ENCODE measurements around the gene FRS3. TPM values are rescaled to one million over a fixed set of nuclear protein-coding genes. Genes with fewer than 3 reads are reported as not detected.

The FRS3 gene
- total and polyA plus RNA-seq, 2 experiments from 2014 or later: 1.3 to 3.3 TPM

DNA sequence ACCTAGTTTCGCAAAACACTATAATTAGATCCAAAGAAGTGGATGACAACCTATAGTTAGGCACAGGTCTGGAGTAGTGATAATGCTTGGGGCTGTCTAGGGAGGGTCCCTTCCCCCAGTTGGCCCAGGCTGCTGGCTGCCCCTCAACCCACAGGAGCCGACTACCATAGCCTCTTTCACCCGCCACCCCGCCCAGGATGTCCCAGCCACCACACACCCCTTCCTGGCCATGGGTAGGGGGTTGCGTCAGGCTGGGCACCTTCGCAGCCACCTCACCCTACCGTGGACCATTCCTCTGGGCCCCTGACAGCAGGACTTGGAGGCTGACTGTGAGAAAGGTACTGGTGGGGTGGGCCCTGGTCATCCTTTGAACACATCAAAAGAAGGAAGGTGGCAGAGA, 52.8 kb downstream of the FRS3 start:
- no peaks in the 10 kb centered on the region for H3K36me3 ChIP-seq (ENCODE audit: insufficient read depth)
- H3K36me3 Mint-ChIP-seq (ENCODE audit: low read depth): no peaks in the 10 kb centered on the region
- peaks cover 51% of the 10 kb centered on the region for H3K4me1 Mint-ChIP-seq
- no peaks in the 10 kb centered on the region for H3K9me3 Mint-ChIP-seq
- no peaks in the 10 kb centered on the region for H3K9me2 ChIP-seq (ENCODE audit: insufficient read depth)
- H3K79me2 ChIP-seq (replicated peaks; ENCODE audit: insufficient read depth): no peaks in the 10 kb centered on the region
- H3K27ac ChIP-seq (ENCODE audit: low read depth): no peak overlapping the region
- no peak overlapping the region for H3K4me2 ChIP-seq
- peaks cover 2% of the 10 kb centered on the region; the same call in 1 of the 2 replicates for H3K27me3 ChIP-seq (ENCODE audit: insufficient read depth)
- H3K4me1 ChIP-seq (ENCODE audit: insufficient read depth): peaks cover 21% of the 10 kb centered on the region
- no peak overlapping the region for H3K4me3 ChIP-seq
- TF ChIP-seq, protein P1, sequence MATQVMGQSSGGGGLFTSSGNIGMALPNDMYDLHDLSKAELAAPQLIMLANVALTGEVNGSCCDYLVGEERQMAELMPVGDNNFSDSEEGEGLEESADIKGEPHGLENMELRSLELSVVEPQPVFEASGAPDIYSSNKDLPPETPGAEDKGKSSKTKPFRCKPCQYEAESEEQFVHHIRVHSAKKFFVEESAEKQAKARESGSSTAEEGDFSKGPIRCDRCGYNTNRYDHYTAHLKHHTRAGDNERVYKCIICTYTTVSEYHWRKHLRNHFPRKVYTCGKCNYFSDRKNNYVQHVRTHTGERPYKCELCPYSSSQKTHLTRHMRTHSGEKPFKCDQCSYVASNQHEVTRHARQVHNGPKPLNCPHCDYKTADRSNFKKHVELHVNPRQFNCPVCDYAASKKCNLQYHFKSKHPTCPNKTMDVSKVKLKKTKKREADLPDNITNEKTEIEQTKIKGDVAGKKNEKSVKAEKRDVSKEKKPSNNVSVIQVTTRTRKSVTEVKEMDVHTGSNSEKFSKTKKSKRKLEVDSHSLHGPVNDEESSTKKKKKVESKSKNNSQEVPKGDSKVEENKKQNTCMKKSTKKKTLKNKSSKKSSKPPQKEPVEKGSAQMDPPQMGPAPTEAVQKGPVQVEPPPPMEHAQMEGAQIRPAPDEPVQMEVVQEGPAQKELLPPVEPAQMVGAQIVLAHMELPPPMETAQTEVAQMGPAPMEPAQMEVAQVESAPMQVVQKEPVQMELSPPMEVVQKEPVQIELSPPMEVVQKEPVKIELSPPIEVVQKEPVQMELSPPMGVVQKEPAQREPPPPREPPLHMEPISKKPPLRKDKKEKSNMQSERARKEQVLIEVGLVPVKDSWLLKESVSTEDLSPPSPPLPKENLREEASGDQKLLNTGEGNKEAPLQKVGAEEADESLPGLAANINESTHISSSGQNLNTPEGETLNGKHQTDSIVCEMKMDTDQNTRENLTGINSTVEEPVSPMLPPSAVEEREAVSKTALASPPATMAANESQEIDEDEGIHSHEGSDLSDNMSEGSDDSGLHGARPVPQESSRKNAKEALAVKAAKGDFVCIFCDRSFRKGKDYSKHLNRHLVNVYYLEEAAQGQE (IDR thresholded peaks at IDR 0.05; ENCODE audit: unreplicated experiment): no peak
- TF ChIP-seq EZH2phosphoT487 (IDR thresholded peaks at IDR 0.05; ENCODE audit: unreplicated experiment) (no peak), EZH2 (IDR thresholded peaks at IDR 0.05; ENCODE audit: low read depth, unreplicated experiment) (no peak), NANOG (IDR thresholded peaks at IDR 0.05; ENCODE audit: borderline replicate concordance) (no peak), POLR2AphosphoS5 (IDR thresholded peaks at IDR 0.05; ENCODE audit: low read depth) (no peak), CREB1 (CRISPR knock-in tag; IDR thresholded peaks at IDR 0.05; ENCODE audit: low read depth) (no peak), JUNB (IDR thresholded peaks at IDR 0.05; ENCODE audit: unreplicated experiment) (no peak), STAT1 (IDR thresholded peaks at IDR 0.05; ENCODE audit: unreplicated experiment) (no peak), ZNF114 (CRISPR knock-in tag; IDR thresholded peaks at IDR 0.05) (no peak), ZNF331 (CRISPR knock-in tag; IDR thresholded peaks at IDR 0.05; ENCODE audit: low read depth) (no peak)
- TF ChIP-seq, protein P2, sequence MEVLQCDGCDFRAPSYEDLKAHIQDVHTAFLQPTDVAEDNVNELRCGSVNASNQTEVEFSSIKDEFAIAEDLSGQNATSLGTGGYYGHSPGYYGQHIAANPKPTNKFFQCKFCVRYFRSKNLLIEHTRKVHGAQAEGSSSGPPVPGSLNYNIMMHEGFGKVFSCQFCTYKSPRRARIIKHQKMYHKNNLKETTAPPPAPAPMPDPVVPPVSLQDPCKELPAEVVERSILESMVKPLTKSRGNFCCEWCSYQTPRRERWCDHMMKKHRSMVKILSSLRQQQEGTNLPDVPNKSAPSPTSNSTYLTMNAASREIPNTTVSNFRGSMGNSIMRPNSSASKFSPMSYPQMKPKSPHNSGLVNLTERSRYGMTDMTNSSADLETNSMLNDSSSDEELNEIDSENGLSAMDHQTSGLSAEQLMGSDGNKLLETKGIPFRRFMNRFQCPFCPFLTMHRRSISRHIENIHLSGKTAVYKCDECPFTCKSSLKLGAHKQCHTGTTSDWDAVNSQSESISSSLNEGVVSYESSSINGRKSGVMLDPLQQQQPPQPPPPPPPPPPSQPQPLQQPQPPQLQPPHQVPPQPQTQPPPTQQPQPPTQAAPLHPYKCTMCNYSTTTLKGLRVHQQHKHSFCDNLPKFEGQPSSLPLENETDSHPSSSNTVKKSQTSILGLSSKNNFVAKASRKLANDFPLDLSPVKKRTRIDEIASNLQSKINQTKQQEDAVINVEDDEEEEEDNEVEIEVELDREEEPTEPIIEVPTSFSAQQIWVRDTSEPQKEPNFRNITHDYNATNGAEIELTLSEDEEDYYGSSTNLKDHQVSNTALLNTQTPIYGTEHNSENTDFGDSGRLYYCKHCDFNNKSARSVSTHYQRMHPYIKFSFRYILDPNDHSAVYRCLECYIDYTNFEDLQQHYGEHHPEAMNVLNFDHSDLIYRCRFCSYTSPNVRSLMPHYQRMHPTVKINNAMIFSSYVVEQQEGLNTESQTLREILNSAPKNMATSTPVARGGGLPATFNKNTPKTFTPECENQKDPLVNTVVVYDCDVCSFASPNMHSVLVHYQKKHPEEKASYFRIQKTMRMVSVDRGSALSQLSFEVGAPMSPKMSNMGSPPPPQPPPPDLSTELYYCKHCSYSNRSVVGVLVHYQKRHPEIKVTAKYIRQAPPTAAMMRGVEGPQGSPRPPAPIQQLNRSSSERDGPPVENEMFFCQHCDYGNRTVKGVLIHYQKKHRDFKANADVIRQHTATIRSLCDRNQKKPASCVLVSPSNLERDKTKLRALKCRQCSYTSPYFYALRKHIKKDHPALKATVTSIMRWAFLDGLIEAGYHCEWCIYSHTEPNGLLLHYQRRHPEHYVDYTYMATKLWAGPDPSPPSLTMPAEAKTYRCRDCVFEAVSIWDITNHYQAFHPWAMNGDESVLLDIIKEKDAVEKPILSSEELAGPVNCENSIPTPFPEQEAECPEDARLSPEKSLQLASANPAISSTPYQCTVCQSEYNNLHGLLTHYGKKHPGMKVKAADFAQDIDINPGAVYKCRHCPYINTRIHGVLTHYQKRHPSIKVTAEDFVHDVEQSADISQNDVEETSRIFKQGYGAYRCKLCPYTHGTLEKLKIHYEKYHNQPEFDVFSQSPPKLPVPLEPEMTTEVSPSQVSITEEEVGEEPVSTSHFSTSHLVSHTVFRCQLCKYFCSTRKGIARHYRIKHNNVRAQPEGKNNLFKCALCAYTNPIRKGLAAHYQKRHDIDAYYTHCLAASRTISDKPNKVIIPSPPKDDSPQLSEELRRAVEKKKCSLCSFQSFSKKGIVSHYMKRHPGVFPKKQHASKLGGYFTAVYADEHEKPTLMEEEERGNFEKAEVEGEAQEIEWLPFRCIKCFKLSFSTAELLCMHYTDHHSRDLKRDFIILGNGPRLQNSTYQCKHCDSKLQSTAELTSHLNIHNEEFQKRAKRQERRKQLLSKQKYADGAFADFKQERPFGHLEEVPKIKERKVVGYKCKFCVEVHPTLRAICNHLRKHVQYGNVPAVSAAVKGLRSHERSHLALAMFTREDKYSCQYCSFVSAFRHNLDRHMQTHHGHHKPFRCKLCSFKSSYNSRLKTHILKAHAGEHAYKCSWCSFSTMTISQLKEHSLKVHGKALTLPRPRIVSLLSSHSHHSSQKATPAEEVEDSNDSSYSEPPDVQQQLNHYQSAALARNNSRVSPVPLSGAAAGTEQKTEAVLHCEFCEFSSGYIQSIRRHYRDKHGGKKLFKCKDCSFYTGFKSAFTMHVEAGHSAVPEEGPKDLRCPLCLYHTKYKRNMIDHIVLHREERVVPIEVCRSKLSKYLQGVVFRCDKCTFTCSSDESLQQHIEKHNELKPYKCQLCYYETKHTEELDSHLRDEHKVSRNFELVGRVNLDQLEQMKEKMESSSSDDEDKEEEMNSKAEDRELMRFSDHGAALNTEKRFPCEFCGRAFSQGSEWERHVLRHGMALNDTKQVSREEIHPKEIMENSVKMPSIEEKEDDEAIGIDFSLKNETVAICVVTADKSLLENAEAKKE (CRISPR knock-in tag; IDR thresholded peaks at IDR 0.05): no peak
- TF ChIP-seq, protein P3, sequence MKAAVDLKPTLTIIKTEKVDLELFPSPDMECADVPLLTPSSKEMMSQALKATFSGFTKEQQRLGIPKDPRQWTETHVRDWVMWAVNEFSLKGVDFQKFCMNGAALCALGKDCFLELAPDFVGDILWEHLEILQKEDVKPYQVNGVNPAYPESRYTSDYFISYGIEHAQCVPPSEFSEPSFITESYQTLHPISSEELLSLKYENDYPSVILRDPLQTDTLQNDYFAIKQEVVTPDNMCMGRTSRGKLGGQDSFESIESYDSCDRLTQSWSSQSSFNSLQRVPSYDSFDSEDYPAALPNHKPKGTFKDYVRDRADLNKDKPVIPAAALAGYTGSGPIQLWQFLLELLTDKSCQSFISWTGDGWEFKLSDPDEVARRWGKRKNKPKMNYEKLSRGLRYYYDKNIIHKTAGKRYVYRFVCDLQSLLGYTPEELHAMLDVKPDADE (IDR thresholded peaks at IDR 0.05): no peak
- TF ChIP-seq, protein P4, sequence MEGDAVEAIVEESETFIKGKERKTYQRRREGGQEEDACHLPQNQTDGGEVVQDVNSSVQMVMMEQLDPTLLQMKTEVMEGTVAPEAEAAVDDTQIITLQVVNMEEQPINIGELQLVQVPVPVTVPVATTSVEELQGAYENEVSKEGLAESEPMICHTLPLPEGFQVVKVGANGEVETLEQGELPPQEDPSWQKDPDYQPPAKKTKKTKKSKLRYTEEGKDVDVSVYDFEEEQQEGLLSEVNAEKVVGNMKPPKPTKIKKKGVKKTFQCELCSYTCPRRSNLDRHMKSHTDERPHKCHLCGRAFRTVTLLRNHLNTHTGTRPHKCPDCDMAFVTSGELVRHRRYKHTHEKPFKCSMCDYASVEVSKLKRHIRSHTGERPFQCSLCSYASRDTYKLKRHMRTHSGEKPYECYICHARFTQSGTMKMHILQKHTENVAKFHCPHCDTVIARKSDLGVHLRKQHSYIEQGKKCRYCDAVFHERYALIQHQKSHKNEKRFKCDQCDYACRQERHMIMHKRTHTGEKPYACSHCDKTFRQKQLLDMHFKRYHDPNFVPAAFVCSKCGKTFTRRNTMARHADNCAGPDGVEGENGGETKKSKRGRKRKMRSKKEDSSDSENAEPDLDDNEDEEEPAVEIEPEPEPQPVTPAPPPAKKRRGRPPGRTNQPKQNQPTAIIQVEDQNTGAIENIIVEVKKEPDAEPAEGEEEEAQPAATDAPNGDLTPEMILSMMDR (conservative IDR thresholded peaks at IDR 0.05; ENCODE audit: low read depth in 2 of 2): no peak
- DNase-seq (ENCODE audit: low spot score): no peak
- no peaks in the 10 kb centered on the region for H4K20me1 ChIP-seq (replicated peaks; ENCODE audit: insufficient read depth)
- ATAC-seq: no peak
- no peak overlapping the region for H3K4me3 Mint-ChIP-seq
- no peak overlapping the region for H3K27ac Mint-ChIP-seq
- H3K27me3 Mint-ChIP-seq (ENCODE audit: insufficient read depth, low read depth, poor library complexity): peaks cover 11% of the 10 kb centered on the region
- H3F3A ChIP-seq (replicated peaks; ENCODE audit: low read depth): no peaks in the 10 kb centered on the region
- H2AFZ ChIP-seq: no peak overlapping the region

Measured in GM23338 (cell line).